ENCODE results near the gene BORCS8.
"Not testable (repeated sequence)": the region's sequence is repeated elsewhere in the genome, so short reads cannot be mapped to it uniquely, and the experiment has no call there.

Gene BORCS8

DNA sequence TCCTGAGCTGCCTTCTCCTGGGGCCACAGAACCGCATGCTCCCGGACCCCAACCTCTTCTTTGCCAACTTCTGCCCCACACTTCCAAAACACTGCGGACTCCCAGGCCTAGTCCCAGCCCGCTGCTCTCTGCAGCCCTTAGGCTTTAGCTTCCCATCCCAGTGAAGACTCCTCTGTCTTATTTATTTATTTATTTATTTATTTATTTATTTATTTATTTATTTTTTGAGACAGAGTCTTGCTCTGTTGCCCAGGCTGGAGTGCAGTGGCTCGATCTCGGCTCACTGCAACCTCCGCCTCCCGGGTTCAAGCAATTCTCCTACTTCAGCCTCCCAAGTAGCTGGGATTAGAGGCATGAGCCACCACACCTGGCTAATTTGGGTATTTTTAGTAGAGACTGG lies 43.4 kb downstream of the BORCS8 start:
- DNase-seq (ENCODE audit: low read depth): not testable (repeated sequence)

DNA sequence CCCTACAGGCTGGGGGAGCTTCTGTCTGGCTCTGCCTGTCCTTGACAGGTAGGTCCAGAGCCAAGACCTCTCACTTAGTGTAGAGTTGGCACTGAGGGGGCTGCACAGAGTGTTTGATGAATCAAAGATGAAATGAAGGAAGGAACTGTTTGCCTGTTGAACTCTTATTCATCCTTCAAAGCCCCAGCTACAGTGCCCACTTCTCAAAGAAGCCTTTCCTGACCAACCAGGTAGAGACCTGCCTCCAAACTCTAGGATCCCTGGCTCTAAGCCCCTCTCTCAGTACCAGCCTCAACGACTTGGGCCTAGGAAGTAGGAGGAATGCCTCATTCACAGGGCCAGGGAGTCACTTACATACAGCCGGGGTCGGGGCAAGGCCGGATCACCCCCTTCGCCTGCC lies 44.6 kb downstream of the BORCS8 start:
- DNase-seq (ENCODE audit: low read depth): no peak

DNA sequence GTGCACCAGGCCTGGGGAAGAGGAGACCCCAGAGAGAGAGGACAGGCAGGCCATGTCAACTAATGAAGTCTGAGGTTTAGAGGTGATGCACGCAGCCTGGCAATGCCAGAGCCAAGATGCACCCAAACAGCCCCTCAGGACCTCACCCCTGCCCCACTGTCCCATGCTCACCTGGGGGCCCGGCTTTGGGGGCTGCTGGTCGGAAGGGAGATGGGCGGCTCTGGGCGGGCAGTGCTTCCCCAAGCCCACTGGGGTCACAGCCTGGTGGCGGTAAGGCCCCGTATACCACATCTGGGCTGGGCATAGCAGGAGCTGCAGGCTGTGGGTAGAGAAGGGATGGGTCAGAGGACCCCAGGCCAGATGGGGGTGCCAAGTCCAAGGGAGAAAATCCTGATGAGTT lies 45.1 kb downstream of the BORCS8 start:
- no peak for DNase-seq (ENCODE audit: low read depth)

DNA sequence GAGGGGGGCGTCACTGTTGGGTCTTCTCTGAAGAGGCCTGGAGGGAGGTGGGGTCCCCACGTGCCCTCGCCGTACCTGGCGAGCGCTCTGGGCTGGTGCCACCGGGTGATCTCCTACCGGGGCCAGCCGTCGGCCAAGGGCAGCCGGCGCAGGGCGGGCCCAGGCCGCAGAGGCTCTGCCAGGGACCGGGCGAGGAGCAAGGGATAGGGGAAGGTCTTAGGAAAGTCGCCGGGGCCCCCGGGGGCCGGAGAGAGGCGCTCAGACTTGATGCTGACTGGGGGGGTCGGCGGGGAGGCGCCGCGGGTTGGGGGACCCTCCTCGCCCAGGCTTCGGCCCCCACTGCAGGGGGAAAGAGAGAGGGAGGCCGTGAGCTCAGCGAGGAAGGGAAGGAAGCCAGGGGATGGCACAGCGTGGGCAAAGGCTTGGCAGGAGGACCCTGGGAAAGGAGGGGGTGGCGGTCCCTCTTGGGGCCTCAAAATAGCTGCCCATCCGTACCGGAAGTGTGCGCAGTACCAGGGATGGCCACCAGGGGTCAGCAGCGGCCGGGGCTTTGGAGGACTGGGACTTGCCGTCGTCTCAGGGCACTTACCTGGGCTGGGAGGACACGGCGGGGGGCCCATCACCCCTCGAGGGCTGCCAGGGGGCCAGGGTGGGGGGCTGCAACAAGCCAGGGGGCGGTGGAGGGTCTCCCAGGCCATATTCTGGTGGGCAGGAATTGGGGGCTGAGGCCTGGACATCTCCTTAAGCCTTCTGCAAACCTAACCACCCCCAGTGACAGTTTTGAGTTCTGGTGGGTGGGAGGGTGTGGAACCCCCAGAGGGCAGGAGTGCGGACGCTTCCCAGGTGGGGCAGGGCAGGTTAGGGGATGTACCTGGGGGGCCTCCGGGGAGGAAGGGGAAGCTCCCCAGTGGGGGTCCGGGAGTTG lies 46.0 kb downstream of the BORCS8 start:
- DNase-seq (ENCODE audit: low read depth): peak; percentile 30

DNA sequence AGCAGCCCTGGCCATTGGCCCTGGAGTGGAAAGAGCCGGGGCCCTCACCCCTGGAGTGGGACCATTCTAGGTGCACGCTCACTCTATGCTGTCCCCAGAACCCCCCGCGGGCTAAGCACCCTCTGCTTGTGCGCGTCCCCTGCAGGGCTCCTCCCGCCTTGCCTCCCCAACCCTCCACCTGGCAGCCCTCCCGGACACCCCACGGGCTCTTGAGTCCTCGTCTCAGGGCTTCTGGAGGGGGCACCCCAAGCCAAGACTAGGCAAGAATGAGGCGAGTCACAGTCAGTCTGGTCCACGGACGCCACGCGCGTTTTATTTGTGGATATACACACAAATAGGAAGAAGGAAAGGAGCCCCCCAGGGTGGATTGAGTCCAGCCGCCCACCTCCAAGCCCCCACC lies 46.7 kb downstream of the BORCS8 start:
- no peak for DNase-seq (ENCODE audit: low read depth)

DNA sequence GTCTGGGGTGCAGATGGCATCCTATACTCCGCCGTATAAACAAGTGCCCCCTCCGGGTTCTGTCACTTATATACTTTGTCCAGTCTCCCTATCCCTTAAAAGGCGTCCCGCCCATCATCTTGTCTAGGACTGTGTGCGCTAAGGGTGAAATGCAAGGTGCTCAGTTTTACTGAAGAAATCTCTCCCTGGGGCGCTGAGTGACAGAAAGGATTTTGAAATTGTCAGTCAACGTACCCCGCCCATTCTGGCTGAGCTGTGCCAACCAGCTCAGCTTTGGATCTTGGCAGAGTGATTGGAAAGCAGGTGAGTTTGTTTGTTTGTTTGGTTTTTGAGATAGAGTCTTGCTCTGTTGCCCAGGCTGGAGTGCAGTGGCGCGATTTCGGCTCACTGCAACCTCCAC lies 49.6 kb downstream of the BORCS8 start:
- no peak for DNase-seq (ENCODE audit: low read depth)

DNA sequence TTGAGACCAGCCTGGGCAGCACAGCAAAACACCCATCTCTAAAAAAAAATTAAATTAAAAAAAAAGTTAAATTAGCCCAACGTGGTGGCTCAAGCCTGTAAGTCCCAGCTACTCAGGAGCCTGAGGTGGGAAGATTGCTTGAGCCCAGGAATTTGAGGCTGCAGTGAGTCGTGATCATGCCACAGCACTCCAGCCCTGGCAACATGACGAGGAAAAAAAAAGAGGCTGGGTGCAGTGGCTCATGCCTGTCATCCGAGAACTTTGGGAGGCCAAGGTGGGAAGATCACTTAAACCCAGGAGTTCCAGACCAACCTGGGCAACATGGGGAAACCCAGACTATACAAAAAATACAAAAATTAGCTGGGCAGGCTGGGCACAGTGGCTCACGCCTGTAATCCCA lies 51.5 kb downstream of the BORCS8 start:
- DNase-seq (ENCODE audit: low read depth): no peak

DNA sequence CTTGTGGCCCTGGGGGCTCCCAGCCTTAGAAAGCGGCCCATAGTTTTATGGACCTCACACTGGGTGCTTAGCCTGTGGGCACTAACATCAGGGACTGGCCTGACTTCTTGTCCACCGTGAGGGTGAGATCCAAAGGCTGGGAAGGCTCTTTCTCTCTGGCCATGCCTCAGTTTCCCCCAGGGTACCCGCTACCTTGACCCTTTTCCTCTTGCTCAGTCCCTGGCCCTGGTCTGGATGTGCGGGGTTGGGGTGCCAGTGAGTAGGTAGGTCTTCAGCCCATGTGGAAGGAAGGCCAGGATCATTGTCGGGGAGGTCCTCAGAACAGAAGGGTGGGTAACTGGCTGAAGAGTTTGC lies 52.1 kb downstream of the BORCS8 start:
- DNase-seq (ENCODE audit: low read depth): no peak

DNA sequence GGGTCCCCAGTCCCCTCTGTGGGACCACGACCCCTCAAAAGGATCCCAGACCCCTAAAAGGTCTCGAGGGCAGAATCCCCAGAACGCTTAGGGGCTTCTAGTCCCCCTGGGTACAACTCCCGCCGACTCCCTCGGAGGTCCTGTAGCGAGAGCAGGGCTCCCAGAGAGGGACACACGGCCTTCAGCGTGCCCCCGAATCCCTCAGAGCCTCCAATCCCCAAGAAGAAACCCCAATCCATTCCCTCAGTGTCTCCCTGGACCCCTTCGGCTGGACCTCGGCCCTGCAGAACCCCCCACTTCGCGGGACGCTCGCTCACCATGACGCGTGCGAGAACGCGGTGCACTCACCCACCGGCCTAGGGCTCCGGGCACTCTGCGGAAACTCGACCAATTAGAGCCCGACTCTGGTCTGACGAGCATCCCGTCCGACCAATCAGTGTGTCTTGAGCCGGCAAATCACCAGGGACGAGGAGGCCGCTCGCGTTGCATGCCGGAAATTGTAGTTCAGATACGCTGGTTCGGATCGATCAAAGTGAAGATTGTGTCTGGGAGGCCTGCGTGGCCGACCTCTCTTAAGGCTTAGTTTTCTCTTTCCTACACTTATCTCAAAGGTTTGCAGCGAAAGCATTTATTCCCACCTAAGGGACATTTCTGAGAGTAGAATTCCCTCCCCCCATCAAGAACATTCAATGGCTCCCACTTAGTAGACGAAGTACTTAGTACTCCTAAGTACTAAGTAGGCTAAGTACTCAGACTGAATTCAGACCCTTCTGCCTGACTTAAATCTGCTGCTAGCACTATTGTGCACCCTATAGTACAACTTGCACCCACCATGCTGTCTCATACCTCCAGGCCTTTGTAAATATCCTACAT lies 53.6 kb downstream of the BORCS8 start, which contains the start of gene TMEM161A:
TMEM161A (minus strand) TSS at position 370 of the 873 bp plus-strand sequence; CDS start at position 320, 50 bp downstream.
- DNase-seq (ENCODE audit: low read depth): peak; percentile 99

DNA sequence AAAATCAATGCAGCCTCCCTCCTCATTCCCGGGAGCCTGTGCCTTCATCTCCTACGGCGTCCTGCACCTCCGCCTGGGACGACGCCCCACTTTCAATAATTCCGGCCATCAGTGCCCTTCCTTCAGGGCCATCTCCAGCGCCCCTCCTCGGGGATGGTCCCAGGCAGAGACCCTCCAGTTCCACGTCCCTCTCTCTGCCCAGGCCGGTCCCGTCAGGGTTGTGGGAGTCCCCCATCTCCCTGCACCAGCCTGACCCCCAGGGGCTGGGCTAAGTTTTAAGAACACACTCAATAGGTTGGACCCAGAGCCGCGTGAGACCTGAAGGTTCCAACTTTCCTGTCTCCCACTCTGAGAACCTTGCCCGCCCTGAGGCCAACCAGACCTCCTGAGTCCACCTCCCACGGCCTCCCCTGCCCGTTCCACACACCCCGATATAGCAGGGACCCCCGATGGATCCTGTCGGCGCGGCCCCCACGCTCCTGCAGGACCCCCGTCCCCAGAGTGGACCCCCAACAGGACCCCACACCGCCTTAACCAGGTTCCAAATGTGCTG lies 54.3 kb downstream of the BORCS8 start:
- DNase-seq (ENCODE audit: low read depth): peak; percentile 8

DNA sequence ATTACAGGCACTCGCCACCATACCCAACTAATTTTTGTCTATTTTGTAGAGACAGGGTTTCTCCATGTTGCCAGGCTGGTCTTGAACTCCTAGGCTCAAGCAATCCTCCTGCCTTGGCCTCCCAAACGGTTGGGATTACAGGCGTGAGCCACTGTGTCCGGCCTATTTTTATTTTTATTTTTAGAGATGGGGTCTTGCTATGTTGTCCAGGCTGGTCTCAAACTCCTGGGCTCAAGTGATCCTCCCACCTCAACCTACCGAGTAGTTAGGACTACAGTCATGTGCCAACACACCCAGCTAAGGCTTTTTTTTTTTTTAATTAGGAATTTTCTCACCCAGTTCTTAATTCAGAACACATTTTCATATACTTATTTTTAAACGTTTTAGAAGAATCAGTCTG lies 56.2 kb downstream of the BORCS8 start:
- not testable (repeated sequence) for DNase-seq (ENCODE audit: low read depth)

DNA sequence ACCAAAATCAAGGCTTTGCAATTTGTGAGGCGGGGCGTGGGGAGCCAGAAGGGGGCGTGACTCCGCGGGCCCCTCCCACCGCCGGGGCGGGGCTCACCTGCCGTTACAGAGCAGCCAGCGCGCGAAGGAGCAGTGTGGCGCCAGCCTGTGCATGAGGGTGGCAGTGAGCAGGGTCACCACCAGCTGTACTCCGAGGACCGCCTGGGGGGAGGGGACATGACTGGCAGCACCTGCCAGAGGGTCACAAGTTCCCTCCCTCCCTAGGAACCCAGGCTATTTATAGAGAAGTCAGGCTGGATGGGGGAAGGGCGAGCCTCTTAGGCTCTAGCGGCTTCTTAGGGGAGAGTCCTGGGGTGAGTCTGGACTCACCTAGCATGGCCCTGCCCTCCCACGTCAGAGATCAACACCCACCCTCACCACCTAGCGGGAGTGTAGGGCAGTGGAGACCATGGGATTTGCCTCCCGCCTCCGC lies 57.2 kb downstream of the BORCS8 start:
- DNase-seq (ENCODE audit: low read depth): no peak

DNA sequence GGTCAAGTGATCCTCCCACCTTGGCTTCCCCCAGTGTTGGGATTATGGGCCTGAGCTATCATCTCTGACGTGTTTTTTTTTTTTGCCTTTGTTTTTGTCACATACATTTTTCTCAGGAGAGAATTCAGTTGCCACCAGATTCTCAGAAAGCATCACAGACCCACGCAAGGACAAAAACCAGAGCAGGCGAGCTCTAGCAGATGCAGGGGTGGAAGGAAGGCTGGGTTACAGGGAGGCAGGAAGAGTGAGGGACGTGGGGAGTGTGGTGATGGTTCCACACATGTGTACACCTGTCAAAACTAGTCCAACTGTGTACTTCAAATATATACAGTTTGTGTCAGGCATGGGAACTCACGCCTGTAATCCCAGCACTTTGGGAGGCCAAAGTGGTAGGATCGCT lies 58.0 kb downstream of the BORCS8 start:
- no peak for DNase-seq (ENCODE audit: low read depth)

DNA sequence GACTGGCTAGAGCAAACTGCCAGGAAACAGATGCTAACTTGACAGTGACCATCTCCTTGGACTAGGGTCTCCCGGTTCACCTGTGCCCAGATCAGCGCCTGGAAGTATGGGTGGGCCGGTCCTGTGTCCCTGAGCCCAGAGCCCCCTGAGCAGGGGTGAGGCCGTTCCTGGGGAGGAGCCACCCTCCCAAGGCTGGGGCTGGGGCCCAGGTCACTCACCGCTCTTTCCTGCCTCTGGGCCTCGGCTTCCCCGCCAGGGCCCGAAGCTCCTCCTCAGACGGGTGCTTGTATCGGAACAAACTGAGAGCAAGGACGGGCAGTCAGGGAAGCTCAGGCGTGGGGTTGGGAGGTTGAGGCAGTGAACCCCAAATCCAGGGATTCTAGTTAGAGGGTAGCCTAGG lies 59.0 kb downstream of the BORCS8 start:
- no peak for DNase-seq (ENCODE audit: low read depth)

DNA sequence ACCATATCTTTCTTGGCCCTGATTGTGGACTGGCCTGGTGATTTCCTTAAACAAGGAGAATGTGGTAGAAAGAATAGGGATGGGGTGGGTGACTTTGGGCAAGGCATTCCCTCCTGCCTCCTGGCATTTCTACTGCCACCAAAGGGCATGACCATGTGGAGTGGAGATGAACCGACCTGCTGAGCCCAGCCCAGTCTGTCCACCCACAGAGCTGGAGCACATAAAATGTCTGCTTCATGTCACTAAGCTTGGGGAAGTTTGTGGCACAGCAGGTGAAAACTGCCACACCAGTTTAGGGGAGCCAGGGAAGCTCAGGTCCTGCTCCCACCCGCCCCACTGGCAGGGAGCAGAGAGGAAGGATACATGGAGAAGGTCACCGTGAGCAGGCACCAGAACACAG lies 60.0 kb downstream of the BORCS8 start:
- DNase-seq (ENCODE audit: low read depth): no peak
